ENCODE data around the gene GSTO2. TPM values are rescaled to one million over a fixed set of nuclear protein-coding genes. Genes with fewer than 3 reads are reported as not detected.
A peak's percentile ranks its signal among the peaks of the same experiment; 100 is the strongest.

Gene GSTO2
- total RNA-seq, 2 donors from 2014 or later = 18.1 to 37.3 TPM

GRCh38 chr10:104323085-104323484 lies 54.1 kb downstream of the GSTO2 start:
- no peak for DNase-seq (ENCODE audit: low spot score)
- Histone ChIP-seq H3K9me3 (no peaks in the 10 kb centered on the region), H3K4me3 (no peak overlapping the region), H3K27me3 (replicated peaks; ENCODE audit: insufficient read depth) (no peaks in the 10 kb centered on the region), H3K4me1 (replicated peaks) (peaks cover 27% of the 10 kb centered on the region), H3K36me3 (no peaks in the 10 kb centered on the region), H3K27ac (peak overlapping the region; percentile 46 to 67)
- TF ChIP-seq POLR2AphosphoS5 (IDR thresholded peaks at IDR 0.05) (no peak), POLR2A (IDR thresholded peaks at IDR 0.05) (no peak), CTCF (IDR thresholded peaks at IDR 0.05) (no peak)
- 58% methylated on average over 1 of the region's 1 CpG for WGBS
- intact Hi-C loops (cut with DNase I) = no loop called here

GRCh38 chr10:104323760-104324201 lies 54.8 kb downstream of the GSTO2 start:
- no peak for DNase-seq (ENCODE audit: low spot score)
- 91% methylated on average over 4 of the region's 4 CpGs for WGBS

GRCh38 chr10:104324221-104324686 lies 55.3 kb downstream of the GSTO2 start:
- Histone ChIP-seq H3K4me3 (no peak overlapping the region), H3K27me3 (replicated peaks; ENCODE audit: insufficient read depth) (no peaks in the 10 kb centered on the region), H3K4me1 (replicated peaks) (peaks cover 27% of the 10 kb centered on the region), H3K36me3 (no peaks in the 10 kb centered on the region), H3K27ac (peak overlapping the region in 1 of 2 donors; percentile 96), H3K9me3 (no peaks in the 10 kb centered on the region)
- intact Hi-C loops (cut with DNase I) = no loop called here
- no peak for DNase-seq (ENCODE audit: low spot score)
- 80% methylated on average over 9 of the region's 9 CpGs for WGBS
- no peak for TF ChIP-seq POLR2AphosphoS5 (IDR thresholded peaks at IDR 0.05)
- TF ChIP-seq CTCF (IDR thresholded peaks at IDR 0.05) = no peak
- no peak for TF ChIP-seq POLR2A (IDR thresholded peaks at IDR 0.05)

More at GRCh38 chr10:104323760-104324201, 54.8 kb downstream of the GSTO2 start:
- peaks cover 27% of the 10 kb centered on the region for H3K4me1 ChIP-seq (replicated peaks)
- TF ChIP-seq POLR2AphosphoS5 (IDR thresholded peaks at IDR 0.05) = no peak
- TF ChIP-seq POLR2A (IDR thresholded peaks at IDR 0.05) = no peak
- no peak for TF ChIP-seq CTCF (IDR thresholded peaks at IDR 0.05)
- H3K27ac ChIP-seq = peak overlapping the region in 1 of 2 donors; percentile 67
- H3K36me3 ChIP-seq = no peaks in the 10 kb centered on the region
- intact Hi-C loops (cut with DNase I) = no loop called here
- no peak overlapping the region for H3K4me3 ChIP-seq
- H3K27me3 ChIP-seq (replicated peaks; ENCODE audit: insufficient read depth) = no peaks in the 10 kb centered on the region
- no peaks in the 10 kb centered on the region for H3K9me3 ChIP-seq

- Histone ChIP-seq H3K4me3 (no peak overlapping the region), H3K27me3 (replicated peaks; ENCODE audit: insufficient read depth) (no peaks in the 10 kb centered on the region), H3K4me1 (replicated peaks) (peaks cover 28% of the 10 kb centered on the region), H3K27ac (peak overlapping the region in 1 of 2 donors; percentile 96), H3K36me3 (no peaks in the 10 kb centered on the region), H3K9me3 (no peaks in the 10 kb centered on the region)
- no peak for DNase-seq (ENCODE audit: low spot score)
- WGBS = 95% methylated on average over 10 of the region's 10 CpGs
- intact Hi-C loops (cut with DNase I) = no loop called here
- TF ChIP-seq POLR2A (IDR thresholded peaks at IDR 0.05) (no peak), CTCF (IDR thresholded peaks at IDR 0.05) (no peak), POLR2AphosphoS5 (IDR thresholded peaks at IDR 0.05) (no peak)
These were observed 55.9 kb downstream of the GSTO2 start for GRCh38 chr10:104324931-104325330.

All from prostate gland (tissue), 2 donors.